GM23248 (cell line): ENCODE data around the gene RHO. TPM values are rescaled to one million over a fixed set of nuclear protein-coding genes. Genes with fewer than 3 reads are reported as not detected.

Experiments
- DNase-seq: peaks from one replicate; pipeline ENCODE4 v3.0.0-alpha.2; 2015
- H2AFZ ChIP-seq: fragments of 200-600 bp; sonication (generic); 2 replicates; pipeline ENCODE4 v1.6.1; 2016; ENCODE audit warnings: antibody characterized with exemption
- H3F3A ChIP-seq: fragments of 200-600 bp; sonication (generic); 2 replicates; pipeline ENCODE4 v1.6.1; 2016; ENCODE audit warnings: mild to moderate bottlenecking, antibody characterized with exemption, mixed run types; ENCODE audit not compliant: insufficient read depth
- H3K27ac ChIP-seq: fragments of 200-600 bp; sonication (generic); 2 replicates; pipeline ENCODE4 v1.5.1; 2016; ENCODE audit warnings: mild to moderate bottlenecking
- H3K27me3 ChIP-seq: fragments of 200-600 bp; sonication (generic); replicated peaks from 2 replicates; pipeline ENCODE4 v1.6.1; 2016; ENCODE audit warnings: mild to moderate bottlenecking; ENCODE audit not compliant: insufficient read depth
- H3K36me3 ChIP-seq: fragments of 200-600 bp; sonication (generic); 2 replicates; pipeline ENCODE4 v1.6.1; 2016; ENCODE audit warnings: low read depth, mild to moderate bottlenecking
- H3K4me1 ChIP-seq: fragments of 200-600 bp; sonication (generic); 2 replicates; pipeline ENCODE4 v1.6.1; 2016; ENCODE audit warnings: mild to moderate bottlenecking; ENCODE audit not compliant: insufficient read depth
- H3K4me2 ChIP-seq: fragments of 200-600 bp; sonication (generic); one replicate; pipeline ENCODE4 v1.6.1; 2016; ENCODE audit warnings: mild to moderate bottlenecking; ENCODE audit not compliant: unreplicated experiment
- H3K4me3 ChIP-seq: fragments of 200-600 bp; sonication (generic); 2 replicates; pipeline ENCODE4 v1.5.1; 2016; ENCODE audit warnings: mild to moderate bottlenecking
- H3K79me2 ChIP-seq: fragments of 200-600 bp; sonication (generic); 2 replicates; pipeline ENCODE4 v1.6.1; 2016; ENCODE audit warnings: mild to moderate bottlenecking; ENCODE audit not compliant: insufficient read depth
- H3K9ac ChIP-seq: fragments of 200-600 bp; sonication (generic); 2 replicates; pipeline ENCODE4 v1.6.1; 2016; ENCODE audit warnings: mild to moderate bottlenecking
- H3K9me2 ChIP-seq: fragments of 200-600 bp; sonication (generic); 2 replicates; pipeline ENCODE4 v1.6.1; 2016; ENCODE audit warnings: mixed run types, mild to moderate bottlenecking, moderate library complexity; ENCODE audit not compliant: insufficient read depth
- H3K9me3 ChIP-seq: fragments of 200-600 bp; sonication (generic); one replicate; pipeline ENCODE4 v1.6.1; 2017; ENCODE audit warnings: low read depth
- H4K20me1 ChIP-seq: fragments of 200-600 bp; sonication (generic); 2 replicates; pipeline ENCODE4 v1.6.0; 2016; ENCODE audit not compliant: insufficient read depth
- EZH2 ChIP-seq: fragments of 200-600 bp; sonication (generic); IDR thresholded peaks from 2 replicates; pipeline ENCODE4 v1.6.1; 2018; ENCODE audit warnings: antibody characterized with exemption, mild to moderate bottlenecking; ENCODE audit not compliant: insufficient read depth, poor library complexity, severe bottlenecking
- EZH2phosphoT487 ChIP-seq: fragments of 200-600 bp; sonication (generic); IDR thresholded peaks from 2 replicates; pipeline ENCODE4 v1.6.1; 2018; ENCODE audit warnings: antibody characterized with exemption, moderate library complexity, mild to moderate bottlenecking, low read depth; ENCODE audit not compliant: insufficient read depth
- WGBS, 2 experiments: methylation state at CpG; one replicate each; pipeline ENCODE4 v1.1.6; 2015 to 2017; ENCODE audit warnings: low lambda C conversion rate in 2 of 2, low coverage in 1 of 2; ENCODE audit errors: missing lambda C conversion rate in 2 of 2; 5-methylcytosine and 5-hydroxymethylcytosine counted together
- in situ Hi-C: fragments of 300-500 bp; cut with MboI; formaldehyde crosslinking; loops from 2 replicates; pipeline ENCODE4 v1.15.0; 2020
- polyA plus RNA-seq: library from polyadenylated mRNA; unstranded; fragments of >200 nt; fragmentation: Nextera tagmentation; extraction: Ambion mirVana; gene quantifications from 2 replicates; pipeline ENCODE4 v1.2.1, GENCODE V29; 2016
- total RNA-seq: library from RNA; depleted of rRNA; stranded (reverse); fragments of >200 nt; shearing (Covaris generic); gene quantifications from 2 replicates; pipeline ENCODE4 v1.2.3, GENCODE V29; 2014

Gene RHO
- total and polyA plus RNA-seq, 2 experiments from 2014 or later = not detected

DNA sequence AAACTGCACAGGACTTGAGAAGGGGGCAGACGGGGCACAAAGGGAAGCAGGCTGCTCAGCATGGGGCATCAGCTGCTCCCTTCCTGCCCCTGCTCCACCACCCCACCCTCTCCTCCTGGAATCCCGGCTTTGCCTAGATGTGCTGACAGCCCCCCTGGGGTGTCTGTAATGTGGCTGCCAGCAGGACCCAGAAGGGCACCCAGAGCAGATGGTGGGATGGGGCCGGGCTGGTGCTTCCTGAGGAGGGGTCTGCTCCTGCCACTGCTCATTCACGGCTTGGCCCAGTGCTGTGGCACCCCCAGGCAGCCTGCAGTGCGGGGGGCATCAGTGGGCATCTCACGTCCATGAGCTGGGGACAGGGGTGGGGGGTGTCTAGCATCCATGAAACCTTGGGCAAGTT is 24.7 kb downstream of the RHO start:
- no peaks in the 10 kb centered on the region for H3K9me2 ChIP-seq
- H3K79me2 ChIP-seq = no peaks in the 10 kb centered on the region
- DNase-seq = no peak
- H3K27me3 ChIP-seq = no peaks in the 10 kb centered on the region
- WGBS, 2 experiments = 67 to 69% methylated on average over 5 to 6 of the region's 6 CpGs
- H3K4me2 ChIP-seq = no peak overlapping the region
- H3K4me3 ChIP-seq = no peak overlapping the region
- TF ChIP-seq EZH2 (no peak), EZH2phosphoT487 (no peak)
- peaks cover 5% of the 10 kb centered on the region; the same call in 1 of the 2 replicates for H3F3A ChIP-seq
- H3K27ac ChIP-seq = no peak overlapping the region
- H3K4me1 ChIP-seq = peaks cover 14% of the 10 kb centered on the region
- in situ Hi-C loops = no loop called here
- H2AFZ ChIP-seq = no peak overlapping the region
- H4K20me1 ChIP-seq = no peaks in the 10 kb centered on the region
- H3K36me3 ChIP-seq = peaks cover 4% of the 10 kb centered on the region; the same call in 1 of the 2 replicates
- H3K9me3 ChIP-seq = no peaks in the 10 kb centered on the region
- H3K9ac ChIP-seq = no peak overlapping the region

DNA sequence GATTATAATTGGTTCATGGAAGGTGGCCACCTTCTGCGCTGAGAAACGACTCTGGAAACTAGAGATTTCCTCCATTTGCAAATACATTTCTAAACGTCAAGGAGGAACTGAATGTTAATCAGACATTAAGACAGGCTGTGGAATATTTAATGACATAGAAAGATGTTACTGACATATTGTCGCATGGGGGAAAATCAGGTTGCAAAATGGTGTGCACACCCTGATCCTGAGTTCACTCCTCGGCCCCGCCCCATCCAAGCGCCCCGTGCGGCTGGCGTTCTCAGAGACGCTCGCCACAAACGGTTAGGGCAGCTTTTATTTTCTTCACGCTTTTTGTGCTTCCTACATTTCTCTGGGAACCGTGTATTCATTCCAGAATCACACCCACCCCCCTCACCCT is 25.3 kb downstream of the RHO start:
- TF ChIP-seq EZH2 (no peak), EZH2phosphoT487 (no peak)
- H2AFZ ChIP-seq = no peak overlapping the region
- no peaks in the 10 kb centered on the region for H3K9me3 ChIP-seq
- H3K4me2 ChIP-seq = no peak overlapping the region
- no peaks in the 10 kb centered on the region for H3K9me2 ChIP-seq
- H3K36me3 ChIP-seq = peaks cover 4% of the 10 kb centered on the region; the same call in 1 of the 2 replicates
- no peak overlapping the region for H3K9ac ChIP-seq
- no peaks in the 10 kb centered on the region for H4K20me1 ChIP-seq
- no peak for DNase-seq
- no peaks in the 10 kb centered on the region for H3K79me2 ChIP-seq
- H3K27me3 ChIP-seq = no peaks in the 10 kb centered on the region
- peaks cover 9% of the 10 kb centered on the region; the same call in 1 of the 2 replicates for H3F3A ChIP-seq
- H3K4me3 ChIP-seq = no peak overlapping the region
- in situ Hi-C loops = no loop called here
- 85 to 91% methylated on average over 15 of the region's 15 CpGs for whole genome bisulfite sequencing, 2 experiments
- H3K4me1 ChIP-seq = peaks cover 19% of the 10 kb centered on the region
- no peak overlapping the region for H3K27ac ChIP-seq

DNA sequence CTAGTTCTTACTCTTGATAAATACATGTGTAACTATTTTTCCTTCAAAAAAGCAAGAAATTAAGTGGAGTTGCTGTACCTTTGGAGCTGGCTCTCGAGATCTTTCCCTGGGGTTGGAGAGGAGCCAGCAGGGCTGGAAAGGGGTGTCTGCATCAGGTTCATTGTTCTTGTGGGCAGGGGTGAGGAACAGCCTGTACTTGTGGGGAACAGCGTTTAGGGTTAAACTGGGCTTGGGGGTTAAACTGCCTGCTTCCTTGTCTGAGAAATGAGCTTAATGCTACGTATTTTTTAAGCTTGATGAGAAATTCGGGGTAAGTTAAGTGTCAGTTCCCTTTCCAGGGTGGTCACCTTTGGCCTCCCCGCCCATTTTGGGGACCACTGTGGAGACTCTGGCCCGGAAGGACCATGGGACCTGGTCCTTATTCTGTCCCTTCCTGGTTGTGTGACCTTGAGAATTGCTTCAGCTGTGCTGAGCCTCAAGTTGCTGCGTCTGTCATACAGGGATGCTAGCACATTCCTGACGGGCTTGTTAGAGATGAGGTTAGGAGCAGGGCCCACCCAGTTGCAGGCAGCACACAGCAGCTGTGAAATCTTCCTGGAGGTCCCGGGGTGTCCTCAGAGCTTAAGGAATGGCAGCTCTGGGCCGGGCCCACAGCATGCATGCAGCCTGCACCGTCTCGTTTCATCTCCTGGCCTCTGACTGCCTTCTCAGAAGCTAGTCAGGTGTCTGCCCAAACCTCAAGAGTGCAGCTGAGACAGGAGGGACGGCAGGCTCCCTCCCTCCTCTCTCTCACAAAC is 26.1 kb downstream of the RHO start:
- in situ Hi-C loops = no loop called here
- peaks cover 23% of the 10 kb centered on the region for H3K4me1 ChIP-seq
- WGBS, 2 experiments = 72% methylated on average over 13 of the region's 13 CpGs

DNA sequence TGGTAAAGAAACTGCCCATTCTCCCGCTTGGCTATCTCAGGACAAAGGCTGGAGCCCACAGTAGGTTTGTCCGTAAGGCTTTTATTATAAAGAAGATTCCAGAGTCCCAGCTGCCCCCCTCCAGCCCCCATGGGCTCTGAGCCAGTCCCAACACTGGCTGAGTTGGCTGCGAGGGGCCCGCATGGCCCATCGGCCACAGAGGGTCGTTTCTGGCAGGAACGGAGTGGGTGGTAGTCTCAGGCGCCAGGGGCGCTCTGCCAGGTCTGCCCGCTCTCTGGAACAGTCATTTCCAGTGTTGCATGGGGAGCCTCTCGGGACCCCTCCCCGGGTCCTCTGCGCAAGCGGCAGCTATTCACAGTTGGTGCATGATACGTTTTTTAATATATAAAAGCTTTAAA is 26.7 kb downstream of the RHO start:
- no peaks in the 10 kb centered on the region for H3K27me3 ChIP-seq
- H3K36me3 ChIP-seq = peaks cover 4% of the 10 kb centered on the region; the same call in 1 of the 2 replicates
- no peaks in the 10 kb centered on the region for H4K20me1 ChIP-seq
- no peak overlapping the region for H3K4me3 ChIP-seq
- H2AFZ ChIP-seq = no peak overlapping the region
- no peak overlapping the region for H3K9ac ChIP-seq
- no peak overlapping the region for H3K4me2 ChIP-seq
- peaks cover 23% of the 10 kb centered on the region for H3K4me1 ChIP-seq
- no peak overlapping the region for H3K27ac ChIP-seq
- H3K79me2 ChIP-seq = no peaks in the 10 kb centered on the region
- H3K9me3 ChIP-seq = no peaks in the 10 kb centered on the region
- H3F3A ChIP-seq = peaks cover 18% of the 10 kb centered on the region; the same call in 1 of the 2 replicates
- H3K9me2 ChIP-seq = no peaks in the 10 kb centered on the region
- no peak for DNase-seq
- TF ChIP-seq EZH2phosphoT487 (no peak), EZH2 (no peak)
- WGBS, 2 experiments = 83 to 87% methylated on average over 15 of the region's 15 CpGs
- in situ Hi-C loops = no loop called here

More for the DNA sequence above, 26.1 kb downstream of the RHO start:
- Histone ChIP-seq H3K27me3 (no peaks in the 10 kb centered on the region), H3K36me3 (peaks cover 4% of the 10 kb centered on the region; the same call in 1 of the 2 replicates), H3K79me2 (no peaks in the 10 kb centered on the region), H3K9me3 (no peaks in the 10 kb centered on the region), H3K4me3 (no peak overlapping the region), H3K4me2 (no peak overlapping the region), H3F3A (peaks cover 17% of the 10 kb centered on the region; the same call in 1 of the 2 replicates), H2AFZ (no peak overlapping the region), H3K27ac (no peak overlapping the region), H3K9me2 (no peaks in the 10 kb centered on the region), H3K9ac (no peak overlapping the region), H4K20me1 (no peaks in the 10 kb centered on the region)
- TF ChIP-seq EZH2 (no peak), EZH2phosphoT487 (no peak)
- no peak for DNase-seq
